NCI-H2227 (cell line): ENCODE results near the gene POU2F3.

Experiments
- DNase-seq: peaks from one replicate; lab custom pipeline; 2025; ENCODE audit not compliant: unreplicated experiment; lab: John Stamatoyannopoulos, UW

POU2F3 gene

DNA sequence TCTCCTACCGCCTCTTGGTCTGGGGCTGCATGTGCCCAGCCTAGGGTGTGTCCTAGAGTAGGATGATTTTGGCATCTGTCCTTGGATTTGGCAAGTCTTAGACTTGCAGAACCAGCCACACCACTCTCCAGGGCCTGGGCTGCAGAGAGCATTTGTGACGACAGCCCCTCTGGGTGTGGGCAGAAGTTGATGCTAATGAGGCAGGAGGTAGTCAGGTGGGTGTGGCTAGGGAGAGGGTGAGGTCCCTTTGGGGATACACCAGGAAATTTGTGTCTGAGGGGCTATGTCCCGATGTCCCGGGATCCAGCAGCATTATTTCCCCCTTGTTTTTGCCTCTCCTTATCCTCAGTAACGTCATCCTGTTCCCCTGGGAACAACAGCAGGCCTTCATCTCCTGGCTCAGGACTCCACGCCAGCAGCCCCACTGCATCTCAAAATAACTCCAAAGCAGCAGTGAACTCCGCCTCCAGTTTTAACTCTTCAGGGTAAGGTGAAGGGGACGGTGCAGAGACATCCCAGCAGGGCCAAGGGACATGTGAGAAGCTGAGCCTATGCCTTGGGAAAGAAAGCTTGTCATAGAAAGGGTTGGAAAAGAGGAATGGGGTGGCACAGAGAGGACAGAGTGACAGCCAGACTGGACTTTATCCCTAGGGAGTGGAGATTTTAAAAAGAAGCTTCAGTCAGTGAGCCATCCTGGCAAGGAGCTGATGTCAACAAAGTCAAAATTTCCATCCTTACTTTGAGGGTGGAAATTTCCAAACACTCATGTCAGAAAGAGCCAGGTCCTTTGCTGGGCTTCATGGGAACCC lies 77.1 kb downstream of the POU2F3 start:
- DNase-seq = no peak

DNA sequence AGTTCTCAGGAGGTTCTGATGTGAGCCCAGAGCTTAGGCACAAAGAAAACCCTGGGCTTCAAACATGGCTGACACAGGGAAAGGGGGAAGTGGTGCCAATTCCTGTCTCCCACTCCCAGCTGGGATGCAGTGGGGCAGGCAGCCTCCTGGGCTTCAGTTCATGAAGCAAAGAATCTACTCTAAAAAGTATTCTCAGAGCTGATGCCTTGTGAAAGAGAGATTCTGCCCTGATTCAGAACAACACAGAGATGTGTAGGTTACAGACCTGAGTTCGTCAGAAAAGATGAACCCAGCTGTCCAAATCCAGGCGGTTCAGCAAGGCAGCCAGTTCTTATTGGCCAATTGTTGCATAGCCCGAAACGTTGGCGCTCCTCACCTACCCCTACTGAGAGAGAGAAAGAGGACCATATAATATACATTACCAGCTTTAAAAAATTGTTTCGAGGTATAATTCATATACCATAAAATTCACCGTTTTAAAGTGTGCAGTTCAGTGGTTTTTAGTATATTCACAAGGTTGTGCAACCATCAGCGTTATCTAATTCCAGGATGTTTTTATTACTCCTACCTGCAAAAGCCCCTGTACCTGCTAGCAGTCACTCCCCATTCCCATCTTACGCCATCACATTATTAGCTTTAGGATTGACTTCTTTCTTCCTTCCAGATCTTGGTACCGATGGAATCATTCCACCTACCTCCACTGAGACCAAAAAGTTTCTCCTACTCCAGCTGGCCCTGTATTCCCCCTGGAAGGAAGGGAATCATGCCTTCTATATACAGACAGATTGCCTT lies 77.9 kb downstream of the POU2F3 start:
- DNase-seq = no peak

DNA sequence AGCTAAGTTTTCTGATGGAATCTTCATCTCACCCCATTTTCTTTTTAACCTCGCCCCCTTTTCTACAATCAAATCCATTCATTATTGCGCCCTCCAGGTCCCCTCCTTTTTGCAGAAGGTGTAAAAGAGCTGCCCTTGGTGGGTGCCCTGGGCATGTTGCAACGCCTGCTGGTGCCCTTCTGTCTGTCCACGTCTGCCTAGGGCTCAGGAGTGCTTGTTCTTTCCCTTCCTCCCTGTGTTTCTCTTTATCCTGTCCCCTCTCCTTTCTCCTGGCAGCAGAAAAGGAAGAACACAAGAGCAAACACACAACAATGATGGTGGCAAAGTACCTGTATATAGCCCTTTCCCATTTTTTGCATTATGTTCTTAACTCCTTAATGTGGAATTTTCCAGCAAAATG lies 79.0 kb downstream of the POU2F3 start:
- no peak for DNase-seq

DNA sequence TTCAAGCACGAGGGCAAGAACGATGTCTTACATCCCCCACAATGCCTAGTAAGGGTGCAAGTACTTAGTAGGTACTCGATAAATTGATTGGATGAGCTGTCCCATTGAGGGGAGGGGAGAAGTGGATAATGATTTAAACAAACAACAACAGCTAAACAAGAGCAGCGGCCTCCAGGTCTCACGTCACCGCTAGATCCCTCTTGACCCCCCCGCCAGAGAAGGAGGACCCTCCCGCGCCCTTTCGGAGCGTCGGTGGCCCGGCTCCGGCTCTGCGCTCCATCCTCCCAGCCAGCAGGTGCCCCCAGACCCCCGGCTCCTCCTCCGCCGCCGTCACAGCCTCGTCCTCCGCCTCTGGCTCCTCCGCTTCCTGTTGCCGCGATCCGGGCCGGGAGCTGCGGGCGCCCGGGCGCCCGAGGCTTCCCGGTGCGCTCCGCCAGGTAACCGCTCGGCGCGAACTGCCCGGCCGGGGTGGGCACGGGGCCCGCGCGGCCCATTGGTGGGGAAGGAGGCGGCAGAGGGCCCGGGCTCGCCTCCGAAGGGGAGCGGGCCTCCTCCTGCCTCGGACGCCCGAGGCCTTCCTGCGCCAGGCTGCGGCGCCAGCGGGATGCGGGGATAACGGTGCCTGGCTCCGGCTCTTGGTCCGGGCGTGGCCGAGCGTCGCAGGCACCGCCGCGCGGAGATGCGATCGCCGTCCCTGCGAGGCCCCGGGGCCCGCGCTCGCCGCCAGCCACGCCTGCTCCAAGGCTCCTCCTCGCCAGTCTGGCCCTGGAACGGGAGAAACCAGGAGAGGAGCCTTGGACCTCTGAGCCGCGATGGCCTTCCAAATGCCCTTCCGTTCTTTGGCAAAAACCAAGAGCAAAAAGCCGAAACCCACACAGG lies 85.2 kb downstream of the POU2F3 start, which contains the start of gene TLCD5:
Gene TLCD5 (plus strand): TSS at position 368 of the 879 bp plus-strand sequence. CDS start 2,143 bp downstream, outside the sequence.
- peak; percentile 90 for DNase-seq

DNA sequence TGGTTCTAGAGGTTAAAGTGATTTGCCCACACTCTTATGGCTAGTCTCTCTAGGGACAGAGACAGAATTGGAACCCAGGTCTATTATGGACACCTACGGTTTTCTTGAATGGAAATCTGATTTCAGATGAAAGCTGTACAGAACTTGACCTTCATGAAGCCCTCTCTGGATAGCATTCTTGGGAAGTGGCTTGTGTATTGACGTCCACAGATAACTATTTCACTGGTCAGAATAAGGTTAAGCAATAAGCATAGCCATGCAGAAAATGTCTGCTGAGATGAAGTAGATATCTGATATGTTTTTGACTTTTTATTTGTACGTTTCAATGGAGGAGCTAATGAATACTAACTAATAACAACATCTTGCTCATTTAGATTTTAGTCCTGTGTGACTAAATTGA lies 86.3 kb downstream of the POU2F3 start:
- no peak for DNase-seq

DNA sequence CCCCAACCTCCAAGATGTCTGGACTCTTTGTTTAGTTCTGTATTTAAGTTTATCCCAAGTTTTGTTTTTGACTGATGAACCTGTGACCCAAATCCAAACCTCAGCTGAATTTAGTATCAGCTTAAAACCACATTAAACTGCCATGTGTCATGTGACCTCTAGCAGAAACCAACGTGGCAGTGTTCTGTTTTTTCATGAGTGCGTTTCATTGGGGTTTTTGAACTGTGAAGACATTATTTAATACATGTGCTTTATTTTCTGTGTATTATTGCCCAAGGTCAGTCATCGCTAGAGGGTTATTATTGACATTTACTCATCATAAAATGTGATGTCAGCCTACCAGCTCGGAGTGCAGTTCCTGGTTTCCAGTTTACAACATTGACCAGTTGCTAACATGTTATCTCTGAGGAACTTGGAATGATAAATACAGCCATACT lies 86.9 kb downstream of the POU2F3 start:
- no peak for DNase-seq

DNA sequence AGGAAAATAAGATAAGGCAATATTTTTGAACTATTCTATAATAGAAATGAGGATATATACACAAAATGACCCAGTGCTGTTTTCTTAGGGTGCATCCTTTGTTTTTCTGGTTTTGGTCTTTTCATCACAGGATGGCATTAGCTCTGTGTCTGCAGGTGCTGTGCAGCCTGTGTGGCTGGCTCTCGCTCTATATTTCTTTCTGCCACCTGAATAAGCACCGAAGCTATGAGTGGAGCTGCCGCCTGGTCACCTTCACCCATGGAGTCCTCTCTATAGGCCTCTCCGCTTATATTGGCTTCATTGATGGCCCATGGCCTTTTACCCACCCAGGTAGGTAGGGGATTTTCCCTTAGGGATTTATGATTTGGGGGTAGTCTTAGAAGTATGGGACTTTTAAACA lies 87.4 kb downstream of the POU2F3 start:
- DNase-seq = no peak

DNA sequence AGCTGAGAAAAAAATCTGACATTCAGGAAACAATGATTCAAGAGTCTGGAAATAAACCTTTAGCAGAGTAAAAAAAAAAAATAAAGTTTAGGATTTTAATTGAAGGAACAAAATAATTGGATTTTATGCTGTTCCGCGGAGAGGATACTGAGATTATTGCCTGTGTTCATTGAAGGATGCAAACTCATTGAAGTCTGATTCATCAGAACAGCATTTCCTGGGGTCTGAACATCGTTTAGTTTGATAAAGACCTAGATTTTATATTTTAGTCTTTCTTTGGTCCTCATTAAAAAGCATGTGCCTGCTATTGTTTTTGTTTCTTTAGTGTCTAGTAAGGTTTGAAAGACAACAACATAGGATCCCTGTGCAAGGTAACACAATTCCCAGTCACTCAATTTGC lies 89.6 kb downstream of the POU2F3 start:
- DNase-seq = no peak

DNA sequence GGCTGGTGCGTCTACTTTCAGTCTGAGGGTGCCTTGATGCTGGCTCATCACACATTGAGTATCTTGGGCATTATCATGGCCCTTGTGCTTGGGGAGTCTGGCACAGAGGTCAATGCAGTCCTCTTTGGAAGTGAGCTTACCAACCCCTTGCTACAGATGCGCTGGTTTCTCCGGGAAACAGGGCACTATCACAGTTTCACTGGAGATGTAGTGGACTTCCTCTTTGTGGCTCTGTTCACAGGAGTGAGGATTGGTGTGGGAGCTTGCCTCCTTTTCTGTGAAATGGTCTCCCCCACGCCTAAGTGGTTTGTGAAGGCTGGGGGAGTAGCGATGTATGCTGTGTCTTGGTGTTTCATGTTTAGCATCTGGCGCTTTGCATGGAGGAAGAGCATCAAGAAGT lies 90.1 kb downstream of the POU2F3 start:
- no peak for DNase-seq

DNA sequence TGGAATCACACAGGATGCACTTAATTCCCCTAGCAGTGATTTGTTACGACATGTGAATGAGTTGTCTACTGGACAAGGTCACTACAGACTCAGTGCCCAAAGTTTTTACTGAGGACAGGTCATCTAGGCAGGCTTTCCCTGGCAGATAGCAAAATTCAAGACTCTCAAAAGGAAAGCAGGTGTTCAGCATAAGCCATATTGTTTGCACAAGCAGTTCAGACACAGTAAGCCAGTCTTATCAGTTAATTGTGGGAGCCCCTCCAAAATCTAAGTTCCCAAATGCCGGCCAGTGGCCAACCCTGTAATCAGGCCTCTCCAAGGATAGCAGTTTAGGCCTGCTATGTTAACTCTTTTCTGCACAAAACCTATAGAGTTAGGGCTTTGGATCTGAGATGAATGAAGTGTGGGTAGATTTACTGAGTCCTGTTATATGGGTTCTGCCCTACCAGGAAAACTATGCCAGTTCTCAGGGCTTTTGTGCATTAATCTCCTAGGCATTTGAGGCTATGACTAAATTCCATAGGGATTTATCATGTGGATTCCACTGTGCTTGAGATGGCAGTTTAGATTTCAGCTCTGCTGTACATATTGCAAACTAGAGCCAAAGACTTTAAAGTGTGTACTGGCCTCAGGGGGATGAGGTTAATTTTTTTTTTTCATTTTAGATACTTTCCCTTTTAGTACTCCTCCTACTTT lies 91.5 kb downstream of the POU2F3 start:
- no peak for DNase-seq

DNA sequence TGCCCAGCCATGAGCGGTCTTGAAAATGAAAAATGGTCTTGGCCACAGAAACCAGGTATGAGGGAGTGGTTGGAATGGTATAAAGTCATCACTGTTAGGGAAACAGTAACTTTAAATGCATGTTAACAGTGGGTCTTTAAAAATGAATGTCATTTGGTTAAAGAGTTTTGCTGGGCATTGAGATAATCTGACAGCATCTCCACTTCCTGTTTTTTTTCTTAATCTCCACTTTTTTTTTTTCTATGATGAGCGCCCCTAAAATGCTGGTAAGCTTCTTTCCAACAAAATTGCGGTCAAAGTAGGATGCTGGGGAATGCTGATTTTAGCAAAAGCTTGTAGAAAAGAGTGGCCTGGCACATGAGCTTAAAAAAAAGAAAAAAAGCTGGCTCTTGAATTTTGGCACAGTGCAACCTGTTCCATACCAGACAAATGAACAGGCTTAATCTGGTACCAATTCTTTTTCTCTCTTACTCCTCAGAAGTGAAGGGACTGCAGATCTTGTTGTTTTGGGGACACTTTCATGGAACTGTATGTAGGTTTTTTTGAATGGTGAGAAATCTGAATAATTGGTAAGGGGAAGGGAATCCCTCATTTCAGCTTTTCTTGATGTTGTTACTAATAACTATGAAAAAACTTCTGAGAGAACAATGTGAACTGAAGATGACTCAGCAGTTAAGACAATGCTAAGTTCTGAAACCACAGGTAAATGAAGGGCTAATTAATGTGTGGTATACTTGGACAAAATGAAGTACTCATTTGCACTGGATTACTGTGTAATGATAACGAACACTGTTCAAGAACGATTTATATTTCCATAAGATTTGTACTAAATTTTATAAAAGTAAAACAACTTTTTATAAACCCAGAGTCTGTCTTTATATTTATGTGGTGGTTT lies 93.1 kb downstream of the POU2F3 start:
- no peak for DNase-seq

DNA sequence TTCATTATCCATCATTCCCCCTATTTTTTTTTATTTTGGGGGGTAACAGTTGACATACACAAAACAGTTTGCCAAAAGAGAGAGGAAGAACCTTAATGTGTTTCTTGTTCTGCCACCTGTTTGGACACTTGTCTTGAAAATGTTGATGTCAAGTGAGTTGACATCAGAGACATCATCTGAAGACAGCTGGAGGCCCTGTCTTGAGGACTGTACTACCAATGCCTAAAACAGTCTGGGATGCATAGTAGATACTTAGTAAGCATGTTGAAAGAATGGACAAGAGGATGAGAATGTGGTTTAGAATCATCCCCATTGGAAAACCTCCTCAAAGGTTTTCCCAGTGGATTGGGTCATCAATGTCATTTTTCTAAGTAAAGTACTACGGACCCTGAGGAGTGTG lies 93.9 kb downstream of the POU2F3 start:
- DNase-seq = no peak

DNA sequence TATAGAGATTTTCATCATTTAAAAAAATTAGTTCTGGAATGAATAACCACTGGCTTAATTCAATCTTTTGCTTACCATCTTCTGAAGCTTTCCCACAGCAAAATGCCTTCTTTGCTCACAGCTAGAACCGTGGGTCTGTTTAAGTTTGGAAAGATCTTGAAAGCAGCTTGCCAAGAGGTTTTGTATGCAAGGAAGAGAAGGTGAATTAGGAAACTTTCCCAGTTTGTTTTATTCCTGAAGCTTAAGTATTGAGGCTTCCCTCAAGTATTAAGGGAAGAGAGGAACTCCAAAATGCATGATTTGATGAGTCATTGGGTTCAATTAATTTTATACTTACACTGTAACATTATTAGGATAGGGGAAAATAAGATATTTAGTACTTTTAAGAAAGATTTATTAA lies 94.4 kb downstream of the POU2F3 start:
- no peak for DNase-seq

DNA sequence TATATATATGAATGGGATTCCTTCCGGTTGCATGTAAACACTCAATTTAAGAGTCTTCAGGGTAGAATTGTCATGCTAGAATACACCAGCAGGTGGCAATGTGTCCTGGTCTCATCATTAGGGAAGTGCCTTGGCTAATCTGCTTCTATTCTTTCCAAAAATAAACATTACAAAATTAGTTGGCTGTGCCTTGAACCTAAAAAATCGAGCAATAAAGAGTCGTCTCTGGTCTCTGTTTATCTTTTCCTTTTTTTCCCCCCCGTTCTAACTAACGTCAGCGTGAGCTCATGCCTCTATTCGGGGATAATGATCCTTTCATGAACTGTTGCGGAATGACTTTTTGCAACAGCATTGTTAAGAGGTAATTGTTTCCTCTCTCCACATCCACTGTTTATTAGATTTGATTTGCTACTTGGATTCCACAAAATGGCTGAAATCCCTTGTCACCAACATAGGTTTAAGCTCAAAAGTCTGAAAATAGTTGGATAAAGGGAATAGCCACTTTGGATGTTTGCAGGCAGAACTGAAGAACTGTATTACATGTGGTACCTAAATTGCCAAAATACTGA lies 95.0 kb downstream of the POU2F3 start:
- DNase-seq = peak; percentile 68

DNA sequence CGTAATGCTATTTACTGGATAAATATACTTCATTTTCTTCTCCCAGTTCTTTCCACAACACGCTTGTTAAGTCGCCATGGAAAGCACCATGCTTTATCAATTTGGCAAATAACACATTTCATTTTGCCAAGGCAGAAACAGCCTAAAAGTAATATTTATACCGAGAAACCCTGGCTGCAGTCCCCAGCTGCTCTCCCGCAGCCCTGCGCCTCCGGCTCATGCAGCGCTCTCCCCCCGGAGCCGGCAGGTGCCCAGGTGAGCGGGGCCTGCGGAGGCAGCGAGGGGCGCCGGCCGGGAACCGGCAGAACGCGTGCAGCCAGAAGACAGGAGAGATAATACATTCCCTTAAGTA lies 95.6 kb downstream of the POU2F3 start:
- DNase-seq = peak; percentile 59

DNA sequence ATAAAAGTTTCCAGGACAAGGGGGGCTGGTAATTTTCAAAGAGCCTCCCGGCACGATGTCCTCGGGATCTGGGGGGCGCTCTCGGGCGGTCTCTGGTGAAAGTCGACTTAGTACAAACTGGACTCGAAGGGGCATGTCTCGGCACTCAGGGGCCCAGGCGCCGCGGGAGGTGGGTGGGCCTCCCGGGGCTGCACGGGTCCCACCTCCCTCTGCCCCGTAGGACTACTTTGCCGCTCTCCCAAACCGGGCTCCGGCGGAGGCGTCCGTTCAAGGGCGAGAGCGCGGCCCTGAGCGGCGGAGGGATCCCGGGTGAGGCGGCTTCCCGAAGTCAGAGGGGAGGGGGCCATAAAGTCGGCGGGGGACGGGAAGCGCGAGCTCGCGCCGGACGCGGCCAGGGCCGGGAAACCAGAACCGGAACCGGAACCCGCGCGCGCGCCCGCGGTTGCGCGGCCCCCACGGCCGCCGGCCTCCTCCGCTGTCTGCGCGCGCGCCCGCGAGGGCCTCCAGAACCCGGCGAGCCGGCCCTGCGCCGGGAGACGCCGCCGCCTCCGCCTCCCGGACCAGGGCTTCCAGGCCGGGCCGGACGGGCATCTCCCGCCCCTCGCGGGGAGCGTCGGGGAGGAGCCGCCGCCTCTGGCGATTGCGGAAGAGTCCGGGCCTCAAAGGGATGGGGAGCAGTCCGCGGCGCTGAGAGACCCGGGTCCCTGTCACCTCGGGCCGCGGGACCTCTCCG lies 96.1 kb downstream of the POU2F3 start, which contains the start of gene ARHGEF12:
Gene ARHGEF12 (plus strand): TSS at position 506 of the 733 bp plus-strand sequence. CDS start 831 bp downstream, outside the sequence.
- DNase-seq = peak; percentile 95

DNA sequence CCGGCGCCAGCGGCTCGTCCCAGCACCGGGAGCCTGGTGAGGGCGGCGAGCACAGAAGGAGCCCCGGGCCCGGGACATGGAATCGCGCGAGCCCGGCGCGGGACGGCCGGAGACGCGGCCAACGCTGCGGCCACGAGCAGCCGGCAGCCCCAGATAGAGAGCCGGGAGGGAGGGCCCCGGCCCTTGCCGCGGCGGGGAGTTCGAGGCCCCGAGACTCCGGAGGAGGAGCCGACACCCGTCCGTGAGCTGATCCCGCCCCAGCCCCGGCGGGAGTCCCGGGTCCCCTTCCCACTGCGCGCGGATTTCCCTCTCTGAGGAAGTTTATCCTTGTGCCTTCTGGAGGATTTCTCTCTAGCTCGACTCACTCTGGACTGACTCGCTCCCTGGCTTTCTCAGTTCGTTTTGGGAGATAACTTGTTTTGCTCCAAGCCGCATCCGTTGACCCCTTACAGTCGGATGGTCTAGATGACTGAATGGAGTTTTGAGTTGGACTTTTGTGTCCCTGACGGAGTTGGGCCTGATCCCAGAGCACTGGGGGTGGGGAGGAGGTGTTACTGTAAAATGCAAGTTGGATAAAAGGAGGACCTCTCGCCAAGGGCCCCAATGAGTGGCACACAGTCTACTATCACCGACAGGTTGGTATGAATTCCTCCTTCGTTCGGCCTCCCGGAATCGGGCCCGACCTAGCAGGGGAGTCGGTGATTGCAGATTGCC lies 96.9 kb downstream of the POU2F3 start:
- DNase-seq = peak; percentile 69
